Heart left ventricle (tissue), 16 donors: ENCODE results near the gene CEP131. TPM values are rescaled to one million over a fixed set of nuclear protein-coding genes. Genes with fewer than 3 reads are reported as not detected.

ENCODE experiments used
- ATAC-seq, 4 donors: fragments of 200-7000 bp; cut with Tn5 transposase; one replicate each; pipeline ENCODE4 v1.9.1; 2020 to 2022; ENCODE audit warnings: moderate library complexity in 4 of 4, mild to moderate bottlenecking in 3 of 4, moderate number of reproducible peaks in 1 of 4
- DNase-seq, 5 donors: peaks; one replicate each; pipeline ENCODE4 v3.0.0-alpha.2; 2020
- H3K27ac ChIP-seq, 12 donors: fragments of 200-600 bp; sonication (generic) in 4 of 12; one replicate each; pipeline versions ENCODE4 v1.5.0 to v1.8.0; 2016 to 2022; ENCODE audit warnings: mild to moderate bottlenecking in 2 of 12
- H3K27me3 ChIP-seq, 9 donors: fragments of 200-600 bp; sonication (generic) in 2 of 9; one replicate each; pipeline versions ENCODE4 v1.5.1 to v1.8.0; 2016 to 2022; ENCODE audit warnings: mild to moderate bottlenecking in 3 of 9
- H3K36me3 ChIP-seq, 9 donors: fragments of 200-600 bp; sonication (generic) in 2 of 9; one replicate each; pipeline versions ENCODE4 v1.5.0 to v1.8.0; 2018 to 2022; ENCODE audit warnings: mild to moderate bottlenecking in 2 of 9
- H3K4me1 ChIP-seq, 12 donors: fragments of 200-600 bp; sonication (generic) in 4 of 12; one replicate each; pipeline versions ENCODE4 v1.5.0 to v1.8.0; 2016 to 2022; ENCODE audit warnings: mild to moderate bottlenecking in 3 of 12
- H3K4me3 ChIP-seq, 12 donors: fragments of 200-600 bp; sonication (generic) in 4 of 12; one replicate each; pipeline versions ENCODE4 v1.5.0 to v1.8.0; 2017 to 2022; ENCODE audit warnings: mild to moderate bottlenecking in 9 of 12, moderate library complexity in 4 of 12
- H3K9me3 ChIP-seq, 12 donors: fragments of 200-600 bp; sonication (generic) in 4 of 12; one replicate each; pipeline versions ENCODE4 v1.5.0 to v1.8.0; 2016 to 2022; ENCODE audit warnings: mild to moderate bottlenecking in 1 of 12
- CTCF ChIP-seq, 12 donors: fragments of 200-600 bp; sonication (generic) in 4 of 12; IDR thresholded peaks; one replicate each; pipeline versions ENCODE4 v1.5.0 to v1.8.0; 2018 to 2022; ENCODE audit warnings: antibody characterized with exemption in 12 of 12, mild to moderate bottlenecking in 5 of 12
- POLR2A ChIP-seq, 2 donors: fragments of 450-650 bp; IDR thresholded peaks; one replicate each; pipeline ENCODE4 v1.6.1; 2017; ENCODE audit warnings: antibody characterized with exemption in 2 of 2, mild to moderate bottlenecking in 2 of 2, moderate library complexity in 2 of 2
- WGBS, 4 donors: extraction: QIAGEN DNeasy Blood & Tissue Kit in 2 of 4; methylation state at CpG; one replicate each; pipeline versions ENCODE4 v1.1.5 to v1.1.7; 2013 to 2018; 5-methylcytosine and 5-hydroxymethylcytosine counted together
- intact Hi-C, 10 donors: fragments of 100-400 bp; cut with DNase I; formaldehyde crosslinking; loops; one replicate each; pipeline versions ENCODE4 v1.11.1 to v1.14.2; 2022
- polyA plus RNA-seq, 2 donors: library from polyadenylated mRNA; stranded (reverse); fragments of 200-250 nt; gene quantifications; one replicate each; pipeline ENCODE4 v1.2.3, GENCODE V29; 2013
- total RNA-seq, 9 donors: library from RNA; depleted of rRNA in 2 of 9; stranded (reverse); fragments of >200 nt in 2 of 9; fragmentation: NEBNext Ultra II Directional in 3 of 9; extraction: Animal tissue kit (Norgen Biotek cat#: 25700) in 3 of 9; gene quantifications; one replicate each; pipeline versions ENCODE4 v1.1.0 to v1.2.4, GENCODE V29; 2016 to 2023
- donor health status: ischemic (EF 13 %, LVEDD 7.1; RV severe dilation, severe dysfunction).
- donor health status: healthy with polysubstance abuse.
- donor health status: DM: no; HTN: yes; CAD: no.
- donor health status: DM: no; HTN: no; CAD: no.
- donor health status: ischemic (EF 25% LVEDD 6.9; RV normal size, moderate dysfunction).
- donor health status: ischemic (EF 25% LVEDD 5.7; RV mildly dilated, moderate dysfunction).
- donor health status: healthy.
- donor health status: DM: yes; HTN: yes; CAD: no.
- donor health status: ischemic (EF 35%, LVEDD 5.7; RV mildly dilated, moderate dysfunction).
- donor health status: nonischemic (EF 11% LVEDD 7.7; RV severe dilation, severe dysfunction).
- donor health status: DM: yes; HTN: yes; CAD: no.
- donor health status: PGD.
- donor health status: ischemic (EF 29% LVEDD 5.4; RV normal size, mild dysfunction).
- donor health status: nonischemic (EF 23%, LVEDD 6.1; RV moderate dilation, normal function).

The CEP131 gene
- total and polyA plus RNA-seq, 11 donors: 7.0 to 15.8 (median 8.9) TPM

DNA sequence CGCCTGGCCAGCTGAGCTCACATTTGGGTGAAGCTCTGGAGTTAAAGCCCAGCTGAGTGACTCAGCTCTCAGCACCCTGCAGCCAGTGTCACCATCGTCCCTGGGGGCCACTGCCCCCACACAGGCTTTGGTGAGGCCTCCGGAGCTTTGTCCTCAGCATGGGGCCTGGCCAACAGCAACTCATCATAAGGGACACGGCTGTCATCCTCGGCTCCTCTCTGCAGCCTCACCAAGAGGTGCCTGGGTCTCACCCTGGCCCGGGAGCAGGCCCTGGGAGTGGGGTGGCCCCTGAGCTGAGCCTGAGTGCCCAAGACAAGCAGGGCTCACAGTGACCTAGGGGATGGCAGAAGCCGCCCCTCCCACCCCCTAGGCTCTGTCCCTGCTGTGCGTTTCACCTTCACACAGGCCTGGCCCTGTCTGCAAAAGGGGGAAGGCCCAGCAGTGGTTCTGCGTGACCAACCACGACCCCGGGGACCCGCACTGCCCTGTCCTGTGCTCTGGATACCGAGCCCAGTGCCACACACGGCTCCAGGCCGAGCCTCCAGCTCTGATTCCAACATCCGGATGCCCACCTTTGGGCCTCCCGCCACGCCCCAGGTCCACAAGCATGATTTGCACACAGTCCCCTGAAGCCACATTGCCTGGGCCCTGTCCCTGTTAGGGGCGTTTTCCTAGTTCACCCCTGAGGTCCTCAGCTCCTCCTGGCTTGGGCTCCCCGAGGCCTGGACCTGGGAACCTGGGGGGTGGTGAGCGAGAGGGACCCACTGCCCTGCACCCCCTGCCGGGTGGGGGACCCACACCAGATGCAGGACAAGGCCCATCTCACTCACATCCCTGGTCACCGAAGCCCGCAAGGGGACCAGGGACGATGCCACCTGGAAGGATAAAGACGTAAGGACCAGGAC lies 34.9 kb downstream of the CEP131 start:
- Histone ChIP-seq H3K4me3 (no peak overlapping the region), H3K4me1 (no peaks in the 10 kb centered on the region), H3K36me3 (peaks cover 0 to 19% (median 0%) of the 10 kb centered on the region in 9 donors), H3K27me3 (peaks cover 0 to 6% (median 0%) of the 10 kb centered on the region in 9 donors), H3K27ac (no peak overlapping the region), H3K9me3 (no peaks in the 10 kb centered on the region)
- 88 to 90% (median 90%) methylated on average over 18 to 26 of the region's 26 CpGs for WGBS, 4 donors
- TF ChIP-seq CTCF (IDR thresholded peaks at IDR 0.05) (no peak), POLR2A (IDR thresholded peaks at IDR 0.05) (no peak)
- ATAC-seq (no peak), DNase-seq (no peak)
- intact Hi-C loops: no loop called here

DNA sequence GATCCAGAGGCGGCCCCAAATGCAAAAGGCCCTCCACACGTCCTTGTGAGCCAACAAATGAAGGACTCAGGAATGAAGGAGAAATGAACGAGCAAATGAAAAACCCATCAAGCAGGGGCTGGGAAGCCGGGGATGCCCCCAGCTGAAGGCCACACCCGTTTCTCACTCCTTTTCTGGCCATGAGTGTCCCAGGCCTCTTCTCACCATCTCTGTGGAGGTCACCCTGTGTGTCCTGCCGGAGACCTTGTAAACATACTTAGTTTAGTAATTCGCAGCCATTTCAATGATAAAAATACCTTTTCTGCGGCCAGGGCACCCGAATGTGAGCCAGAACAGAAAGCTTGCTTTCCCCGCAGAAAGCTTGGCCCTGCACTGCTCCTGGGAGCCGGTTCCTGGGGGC lies 35.6 kb downstream of the CEP131 start:
- intact Hi-C loops: no loop called here
- TF ChIP-seq POLR2A (IDR thresholded peaks at IDR 0.05) (no peak), CTCF (IDR thresholded peaks at IDR 0.05) (no peak)
- H3K27ac ChIP-seq: no peak overlapping the region
- WGBS, 4 donors: 92 to 95% (median 92%) methylated on average over 11 of the region's 11 CpGs
- no peaks in the 10 kb centered on the region for H3K4me1 ChIP-seq
- H3K9me3 ChIP-seq: no peaks in the 10 kb centered on the region
- H3K4me3 ChIP-seq: no peak overlapping the region
- peaks cover 0 to 19% (median 0%) of the 10 kb centered on the region in 9 donors for H3K36me3 ChIP-seq
- peaks cover 0 to 6% (median 0%) of the 10 kb centered on the region in 9 donors for H3K27me3 ChIP-seq
- DNase-seq (no peak), ATAC-seq (no peak)

GRCh38 chr17:81186203-81186602 lies 36.6 kb downstream of the CEP131 start:
- ATAC-seq (no peak), DNase-seq (no peak)
- H3K9me3 ChIP-seq: no peaks in the 10 kb centered on the region
- H3K27ac ChIP-seq: no peak overlapping the region
- intact Hi-C loops: no loop called here
- H3K4me1 ChIP-seq: no peaks in the 10 kb centered on the region
- H3K36me3 ChIP-seq: peaks cover 0 to 14% (median 0%) of the 10 kb centered on the region in 9 donors
- no peak overlapping the region for H3K4me3 ChIP-seq
- no peak for TF ChIP-seq CTCF (IDR thresholded peaks at IDR 0.05)
- no peak for TF ChIP-seq POLR2A (IDR thresholded peaks at IDR 0.05)
- WGBS, 4 donors: 84 to 88% (median 86%) methylated on average over 4 to 7 of the region's 7 CpGs
- H3K27me3 ChIP-seq: peaks cover 0 to 6% (median 0%) of the 10 kb centered on the region in 9 donors

GRCh38 chr17:81184555-81184954 lies 38.2 kb downstream of the CEP131 start:
- 36 to 48% (median 42%) methylated on average over 7 to 15 of the region's 15 CpGs for WGBS, 4 donors
- H3K4me3 ChIP-seq: no peak overlapping the region

More at GRCh38 chr17:81184555-81184954, 38.2 kb downstream of the CEP131 start:
- intact Hi-C loops: no loop called here
- TF ChIP-seq CTCF (IDR thresholded peaks at IDR 0.05): no peak
- TF ChIP-seq POLR2A (IDR thresholded peaks at IDR 0.05): no peak
- peaks cover 0 to 7% (median 0%) of the 10 kb centered on the region in 9 donors for H3K36me3 ChIP-seq
- H3K27ac ChIP-seq: no peak overlapping the region
- H3K4me1 ChIP-seq: peaks cover 0 to 6% (median 0%) of the 10 kb centered on the region in 12 donors
- no peaks in the 10 kb centered on the region for H3K9me3 ChIP-seq
- ATAC-seq (no peak), DNase-seq (no peak)
- H3K27me3 ChIP-seq: peaks cover 0 to 6% (median 0%) of the 10 kb centered on the region in 9 donors
